HFF-Myc (cell line): ENCODE results near the gene NTSR1.

ENCODE experiments used
- DNase-seq: peaks from one replicate; pipeline ENCODE4 v3.0.0-alpha.2; 2011; ENCODE audit warnings: low read depth; ENCODE audit errors: extremely low read depth
- H3K4me3 ChIP-seq: replicated peaks from 2 replicates; pipeline ENCODE4 v1.5.1; 2011; ENCODE audit warnings: low read depth, mild to moderate bottlenecking, control low read depth, low read length
- TF ChIP-seq, protein P1 (sequence below): IDR thresholded peaks from 2 replicates; pipeline ENCODE4 v1.5.1; 2012; ENCODE audit warnings: mild to moderate bottlenecking, low read depth, low read length, control low read depth; ENCODE audit errors: missing control alignments

The NTSR1 gene

GRCh38 chr20:62723768-62724450, 15.3 kb downstream of the NTSR1 start:
- TF ChIP-seq, protein P1, sequence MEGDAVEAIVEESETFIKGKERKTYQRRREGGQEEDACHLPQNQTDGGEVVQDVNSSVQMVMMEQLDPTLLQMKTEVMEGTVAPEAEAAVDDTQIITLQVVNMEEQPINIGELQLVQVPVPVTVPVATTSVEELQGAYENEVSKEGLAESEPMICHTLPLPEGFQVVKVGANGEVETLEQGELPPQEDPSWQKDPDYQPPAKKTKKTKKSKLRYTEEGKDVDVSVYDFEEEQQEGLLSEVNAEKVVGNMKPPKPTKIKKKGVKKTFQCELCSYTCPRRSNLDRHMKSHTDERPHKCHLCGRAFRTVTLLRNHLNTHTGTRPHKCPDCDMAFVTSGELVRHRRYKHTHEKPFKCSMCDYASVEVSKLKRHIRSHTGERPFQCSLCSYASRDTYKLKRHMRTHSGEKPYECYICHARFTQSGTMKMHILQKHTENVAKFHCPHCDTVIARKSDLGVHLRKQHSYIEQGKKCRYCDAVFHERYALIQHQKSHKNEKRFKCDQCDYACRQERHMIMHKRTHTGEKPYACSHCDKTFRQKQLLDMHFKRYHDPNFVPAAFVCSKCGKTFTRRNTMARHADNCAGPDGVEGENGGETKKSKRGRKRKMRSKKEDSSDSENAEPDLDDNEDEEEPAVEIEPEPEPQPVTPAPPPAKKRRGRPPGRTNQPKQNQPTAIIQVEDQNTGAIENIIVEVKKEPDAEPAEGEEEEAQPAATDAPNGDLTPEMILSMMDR: no peak
- no peak overlapping the region for H3K4me3 ChIP-seq
- no peak for DNase-seq

DNA sequence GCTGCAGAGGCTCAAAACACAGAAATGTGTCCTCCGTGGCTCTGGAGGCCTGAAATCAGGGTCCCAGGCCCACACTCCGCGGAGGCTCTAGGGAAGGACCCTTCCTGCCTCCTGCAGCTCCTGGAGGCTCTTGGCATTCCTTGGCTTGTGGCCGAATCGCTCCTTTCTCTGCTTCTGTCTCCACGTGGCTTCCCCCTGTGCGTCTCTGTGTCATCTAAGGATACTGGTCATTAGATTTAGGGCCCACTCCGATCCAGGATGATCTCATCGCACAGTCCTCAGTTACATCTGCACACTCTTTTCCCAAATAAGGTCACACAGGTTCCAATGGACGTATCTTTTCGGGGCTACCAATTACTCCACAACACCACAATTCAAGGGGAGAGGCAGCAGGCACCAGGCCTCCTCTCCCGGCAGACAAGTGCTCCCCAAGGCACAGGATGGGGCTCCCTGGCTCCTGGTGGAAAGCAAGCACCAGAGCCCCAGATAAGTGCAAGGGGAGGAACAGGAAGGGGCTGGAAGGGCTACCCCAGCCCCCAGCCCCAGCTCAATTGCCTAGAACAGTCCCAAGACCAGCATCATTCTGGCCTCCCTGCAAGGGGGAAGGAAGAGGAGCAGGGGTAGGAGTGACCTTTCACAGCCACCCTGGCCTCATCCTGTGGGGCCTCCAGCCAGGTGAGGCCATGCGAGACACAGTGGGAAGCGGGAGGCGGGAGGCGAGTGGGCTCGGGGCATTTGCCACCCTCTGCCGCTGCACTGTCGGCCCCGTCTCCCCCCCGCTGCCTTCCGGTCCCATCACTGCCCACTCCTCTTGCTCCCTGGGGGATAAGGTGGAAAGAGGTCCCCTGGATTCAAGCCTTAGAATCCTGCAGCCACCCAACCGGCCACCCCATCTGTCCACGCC, 16.3 kb downstream of the NTSR1 start:
- no peak overlapping the region for H3K4me3 ChIP-seq
- TF ChIP-seq, protein P1: no peak
- DNase-seq: no peak

DNA sequence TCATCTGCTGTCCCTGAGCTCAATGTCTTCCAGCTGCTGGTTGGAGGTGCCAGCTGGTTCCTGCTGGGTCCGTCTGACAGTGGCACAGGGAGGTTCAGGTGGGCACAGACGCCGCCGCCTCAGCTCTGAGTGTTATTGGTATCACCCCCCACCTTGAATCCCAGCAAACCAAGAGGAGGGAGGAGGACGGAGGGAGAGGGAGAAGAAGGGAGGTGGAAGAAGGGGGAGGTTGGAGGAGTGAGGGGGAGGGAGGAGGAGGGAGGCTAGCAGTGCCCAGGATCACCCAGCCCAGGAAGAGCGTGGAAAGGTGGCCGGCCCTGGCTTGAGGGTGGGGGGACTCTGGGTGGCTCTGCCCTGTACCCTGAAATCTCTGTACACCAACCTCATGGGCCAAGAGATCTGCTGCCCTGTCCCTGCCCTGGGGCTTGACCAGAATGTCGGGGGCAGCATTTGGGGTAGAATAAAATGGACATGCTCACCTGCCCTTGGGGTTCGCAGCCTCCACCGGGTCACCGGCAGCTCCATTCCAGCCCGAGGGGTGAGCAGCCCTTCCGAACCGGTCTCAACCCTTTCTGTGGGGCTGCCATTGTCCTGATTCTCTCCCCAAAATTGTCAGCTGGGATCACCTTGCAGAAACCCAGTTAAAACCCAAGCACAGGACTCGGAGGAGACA, 17.1 kb downstream of the NTSR1 start:
- TF ChIP-seq, protein P1: no peak
- no peak for DNase-seq

GRCh38 chr20:62726276-62726675, 17.6 kb downstream of the NTSR1 start:
- H3K4me3 ChIP-seq: no peak overlapping the region
- DNase-seq: no peak
- TF ChIP-seq, protein P1: no peak

More for the DNA sequence above, 17.1 kb downstream of the NTSR1 start:
- no peak overlapping the region for H3K4me3 ChIP-seq

DNA sequence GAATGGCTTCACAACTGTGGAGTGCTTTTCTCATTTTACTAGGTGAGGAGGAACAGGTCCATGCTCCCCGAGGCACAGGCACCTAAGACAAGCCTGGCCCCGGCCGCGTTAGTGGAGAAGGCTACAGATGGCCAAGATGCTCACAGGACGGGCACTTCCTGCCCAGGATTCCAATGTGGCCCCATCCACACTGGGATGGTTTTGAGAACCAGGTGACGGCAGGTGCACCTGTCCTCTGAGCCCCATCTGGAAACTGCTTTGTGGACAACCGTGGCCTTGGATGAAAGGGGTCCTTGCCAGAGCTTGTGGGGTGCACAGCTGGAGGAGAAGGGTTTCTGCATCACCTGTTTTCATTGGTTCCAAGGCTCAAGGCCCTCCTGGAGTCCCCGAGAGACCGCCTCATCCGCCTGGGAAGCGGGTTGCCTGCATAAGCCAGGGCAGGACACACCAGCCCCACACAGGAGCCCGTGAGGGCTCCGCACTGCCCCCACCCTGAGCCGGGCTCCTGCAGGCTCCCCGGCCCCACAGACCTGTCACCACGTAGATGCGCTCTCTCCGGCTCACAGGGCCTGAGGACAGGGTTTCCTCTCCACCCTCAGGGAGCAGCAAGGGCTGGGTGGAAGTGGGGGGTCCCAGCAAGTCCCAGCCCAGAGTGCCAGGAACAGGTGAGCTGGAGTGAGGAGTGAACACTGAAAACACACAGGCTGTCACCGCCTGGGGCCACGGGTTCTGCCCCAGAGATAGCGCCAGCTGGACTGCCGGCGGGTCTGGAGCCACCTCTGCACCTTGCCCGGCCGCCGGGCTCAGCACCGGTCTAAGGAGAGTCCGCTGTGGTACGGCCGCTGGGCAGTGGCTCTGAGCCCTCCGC, 18.3 kb downstream of the NTSR1 start:
- no peak overlapping the region for H3K4me3 ChIP-seq
- TF ChIP-seq, protein P1: no peak
- no peak for DNase-seq

DNA sequence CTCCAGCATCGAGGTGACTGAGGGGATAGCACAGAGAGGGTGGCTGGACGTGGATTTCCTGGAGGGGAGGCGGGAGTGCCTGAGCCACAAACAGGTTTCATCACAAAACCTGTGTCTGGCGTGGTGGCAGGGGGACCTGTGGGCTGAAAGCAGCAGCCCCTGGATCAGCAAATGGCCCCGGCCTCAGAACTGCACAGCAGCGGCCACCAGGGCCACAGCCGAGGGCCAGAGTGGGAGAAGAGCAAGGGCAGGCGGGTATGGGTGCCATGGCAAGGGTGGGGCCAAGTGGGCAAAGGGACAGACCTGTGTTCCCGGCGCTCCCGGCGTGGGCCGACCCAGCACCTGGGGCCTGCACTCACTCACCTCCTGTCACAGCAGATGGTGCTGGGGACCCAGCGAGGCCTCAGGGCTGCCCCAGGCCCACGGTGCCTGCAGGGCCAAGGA, 19.0 kb downstream of the NTSR1 start:
- no peak for DNase-seq
- TF ChIP-seq, protein P1: no peak
- no peak overlapping the region for H3K4me3 ChIP-seq
